Neural progenitor cell (in vitro differentiated cells): ENCODE data around the gene RALGAPB. TPM values are rescaled to one million over a fixed set of nuclear protein-coding genes. Genes with fewer than 3 reads are reported as not detected.
A peak's percentile ranks its signal among the peaks of the same experiment; 100 is the strongest.
"Not testable (repeated sequence)": the region's sequence is repeated elsewhere in the genome, so short reads cannot be mapped to it uniquely, and the experiment has no call there.

ENCODE experiments used
- DNase-seq: peaks from one replicate; pipeline ENCODE4 v3.0.0-alpha.2; 2016; ENCODE audit warnings: low spot score
- H2AFZ ChIP-seq: fragments of 200-600 bp; sonication (generic); replicated peaks from 2 replicates; pipeline ENCODE4 v1.6.1; 2016; ENCODE audit warnings: antibody characterized with exemption
- H3F3A ChIP-seq: fragments of 200-600 bp; sonication (generic); 2 replicates; pipeline ENCODE4 v1.6.1; 2016; ENCODE audit warnings: antibody characterized with exemption, low read depth
- H3K27ac ChIP-seq: fragments of 200-600 bp; sonication (generic); 2 replicates; pipeline ENCODE4 v1.5.1; 2016; ENCODE audit warnings: mild to moderate bottlenecking
- H3K27me3 ChIP-seq: fragments of 200-600 bp; sonication (generic); 2 replicates; pipeline ENCODE4 v1.6.1; 2016; ENCODE audit warnings: mild to moderate bottlenecking, moderate library complexity
- H3K36me3 ChIP-seq: fragments of 200-600 bp; sonication (generic); 2 replicates; pipeline ENCODE4 v1.5.1; 2016
- H3K4me1 ChIP-seq: fragments of 200-600 bp; sonication (generic); 2 replicates; pipeline ENCODE4 v1.6.1; 2016; ENCODE audit warnings: mixed run types
- H3K4me2 ChIP-seq: fragments of 200-600 bp; sonication (generic); 2 replicates; pipeline ENCODE4 v1.6.1; 2016
- H3K4me3 ChIP-seq: fragments of 200-600 bp; sonication (generic); 2 replicates; pipeline ENCODE4 v1.5.1; 2016
- H3K79me2 ChIP-seq: fragments of 200-600 bp; sonication (generic); 2 replicates; pipeline ENCODE4 v1.6.1; 2016; ENCODE audit warnings: low read depth
- H3K9ac ChIP-seq: fragments of 200-600 bp; sonication (generic); 2 replicates; pipeline ENCODE4 v1.6.1; 2016
- H3K9me3 ChIP-seq: fragments of 200-600 bp; sonication (generic); 2 replicates; pipeline ENCODE4 v1.5.1; 2016; ENCODE audit warnings: low read depth
- H4K20me1 ChIP-seq: fragments of 200-600 bp; sonication (generic); 2 replicates; pipeline ENCODE4 v1.6.1; 2016; ENCODE audit warnings: low read depth
- H3K27ac Mint-ChIP-seq: 3 replicates; pipeline ENCODE4 v1.8.0; 2021; ENCODE audit warnings: mixed read lengths
- H3K27me3 Mint-ChIP-seq: 2 replicates; pipeline ENCODE4 v1.8.0; 2022; ENCODE audit warnings: low read depth, mild to moderate bottlenecking, inconsistent platforms, moderate library complexity, mixed read lengths; ENCODE audit not compliant: insufficient read depth
- H3K36me3 Mint-ChIP-seq: 3 replicates; pipeline ENCODE4 v1.8.0; 2021; ENCODE audit warnings: mixed read lengths
- H3K4me1 Mint-ChIP-seq: 3 replicates; pipeline ENCODE4 v1.8.0; 2021; ENCODE audit warnings: mixed read lengths
- H3K4me3 Mint-ChIP-seq: 3 replicates; pipeline ENCODE4 v1.8.0; 2021; ENCODE audit warnings: mild to moderate bottlenecking, moderate library complexity, mixed read lengths
- H3K9me3 Mint-ChIP-seq: 3 replicates; pipeline ENCODE4 v1.8.0; 2020; ENCODE audit warnings: mixed read lengths
- EZH2 ChIP-seq: fragments of 200-600 bp; sonication (generic); IDR thresholded peaks from 2 replicates; pipeline ENCODE4 v1.6.1; 2017; ENCODE audit warnings: antibody characterized with exemption, mild to moderate bottlenecking, moderate library complexity
- EZH2phosphoT487 ChIP-seq: fragments of 200-600 bp; sonication (generic); IDR thresholded peaks from 2 replicates; pipeline ENCODE4 v1.6.1; 2017; ENCODE audit warnings: antibody characterized with exemption
- total RNA-seq: library from RNA; depleted of rRNA; stranded (reverse); fragments of >200 nt; gene quantifications from 2 replicates; pipeline ENCODE4 v1.2.3, GENCODE V29; 2015; ENCODE audit warnings: low replicate concordance
- TF ChIP-seq, protein P1 (sequence below): fragments of 200-600 bp; sonication (generic); IDR thresholded peaks from 2 replicates; pipeline ENCODE4 v1.5.1; 2017; ENCODE audit warnings: antibody characterized with exemption, mild to moderate bottlenecking

RALGAPB gene
- total RNA-seq, 1 donor from 2014 or later, result 39.1 TPM

DNA sequence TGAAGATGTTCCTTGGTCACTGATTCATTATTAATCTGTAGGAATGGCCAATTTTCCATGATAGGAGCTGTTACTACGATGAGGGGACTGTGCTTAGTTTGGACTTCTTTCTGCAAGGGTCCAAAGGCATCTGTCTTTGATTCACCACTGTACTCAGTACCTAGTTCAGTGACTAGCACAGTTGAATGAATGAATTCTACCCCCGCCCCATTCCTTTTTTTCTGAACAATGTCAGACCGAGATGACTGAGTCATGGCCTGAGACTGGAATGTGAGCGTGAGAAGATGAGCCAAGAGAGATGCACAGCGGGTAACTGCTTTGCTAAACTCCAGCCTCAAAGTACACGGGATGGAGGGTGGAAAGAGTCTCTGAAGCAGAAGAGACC is 37.1 kb upstream of the RALGAPB start:
- Histone ChIP-seq H3K4me2 (no peak overlapping the region), H3K4me1 (peaks cover 18% of the 10 kb centered on the region), H3K9me3 (no peaks in the 10 kb centered on the region), H3K36me3 (no peaks in the 10 kb centered on the region), H3F3A (peaks cover 4% of the 10 kb centered on the region), H3K27ac (no peak overlapping the region), H3K27me3 (no peaks in the 10 kb centered on the region), H3K79me2 (peaks cover 47% of the 10 kb centered on the region), H3K9ac (no peak overlapping the region), H4K20me1 (peaks cover 41% of the 10 kb centered on the region), H3K4me3 (no peak overlapping the region), H2AFZ (peak overlapping the region; percentile 70)
- no peak for DNase-seq
- peak overlapping the region; percentile 97 for H3K4me3 Mint-ChIP-seq
- peaks cover 2% of the 10 kb centered on the region for H3K27me3 Mint-ChIP-seq
- no peaks in the 10 kb centered on the region for H3K9me3 Mint-ChIP-seq
- TF ChIP-seq EZH2phosphoT487, result no peak
- TF ChIP-seq EZH2, result no peak
- TF ChIP-seq, protein P1, sequence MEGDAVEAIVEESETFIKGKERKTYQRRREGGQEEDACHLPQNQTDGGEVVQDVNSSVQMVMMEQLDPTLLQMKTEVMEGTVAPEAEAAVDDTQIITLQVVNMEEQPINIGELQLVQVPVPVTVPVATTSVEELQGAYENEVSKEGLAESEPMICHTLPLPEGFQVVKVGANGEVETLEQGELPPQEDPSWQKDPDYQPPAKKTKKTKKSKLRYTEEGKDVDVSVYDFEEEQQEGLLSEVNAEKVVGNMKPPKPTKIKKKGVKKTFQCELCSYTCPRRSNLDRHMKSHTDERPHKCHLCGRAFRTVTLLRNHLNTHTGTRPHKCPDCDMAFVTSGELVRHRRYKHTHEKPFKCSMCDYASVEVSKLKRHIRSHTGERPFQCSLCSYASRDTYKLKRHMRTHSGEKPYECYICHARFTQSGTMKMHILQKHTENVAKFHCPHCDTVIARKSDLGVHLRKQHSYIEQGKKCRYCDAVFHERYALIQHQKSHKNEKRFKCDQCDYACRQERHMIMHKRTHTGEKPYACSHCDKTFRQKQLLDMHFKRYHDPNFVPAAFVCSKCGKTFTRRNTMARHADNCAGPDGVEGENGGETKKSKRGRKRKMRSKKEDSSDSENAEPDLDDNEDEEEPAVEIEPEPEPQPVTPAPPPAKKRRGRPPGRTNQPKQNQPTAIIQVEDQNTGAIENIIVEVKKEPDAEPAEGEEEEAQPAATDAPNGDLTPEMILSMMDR, result no peak
- H3K27ac Mint-ChIP-seq, result peak overlapping the region; percentile 97
- H3K4me1 Mint-ChIP-seq, result peaks cover 13% of the 10 kb centered on the region
- H3K36me3 Mint-ChIP-seq, result peaks cover 34% of the 10 kb centered on the region

DNA sequence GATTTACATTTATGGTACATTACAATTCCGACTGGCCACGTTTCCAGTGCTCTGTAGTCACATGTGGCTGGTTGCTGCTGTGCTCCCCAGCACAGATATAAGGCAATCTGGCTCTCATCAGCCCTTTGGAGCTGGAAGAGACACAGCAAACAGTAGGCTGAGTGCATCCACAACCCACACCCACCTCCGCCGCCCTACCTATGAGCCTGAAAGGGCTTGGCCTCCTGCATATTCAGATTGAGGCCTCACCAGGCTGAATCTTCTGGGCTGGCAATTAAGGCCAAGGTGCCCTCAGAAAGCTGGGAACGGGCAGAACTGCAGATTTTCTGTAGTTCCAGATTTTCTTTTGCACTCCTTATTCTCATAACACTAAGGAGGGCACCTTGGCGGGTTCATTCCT is 34.8 kb upstream of the RALGAPB start:
- Mint-ChIP-seq H3K4me3 (no peak overlapping the region), H3K9me3 (no peaks in the 10 kb centered on the region), H3K27ac (no peak overlapping the region), H3K36me3 (peaks cover 12% of the 10 kb centered on the region), H3K27me3 (peaks cover 2% of the 10 kb centered on the region), H3K4me1 (peaks cover 22% of the 10 kb centered on the region)
- Histone ChIP-seq H3K27me3 (no peaks in the 10 kb centered on the region), H3K27ac (no peak overlapping the region), H3K9ac (no peak overlapping the region), H4K20me1 (peaks cover 19% of the 10 kb centered on the region), H3K79me2 (peaks cover 24% of the 10 kb centered on the region), H3F3A (peaks cover 13% of the 10 kb centered on the region), H3K4me3 (no peak overlapping the region), H3K9me3 (no peaks in the 10 kb centered on the region), H3K4me2 (no peak overlapping the region), H3K4me1 (peaks cover 20% of the 10 kb centered on the region), H3K36me3 (no peaks in the 10 kb centered on the region), H2AFZ (no peak overlapping the region)
- no peak for DNase-seq
- TF ChIP-seq, protein P1, result no peak
- TF ChIP-seq EZH2 (no peak), EZH2phosphoT487 (no peak)

DNA sequence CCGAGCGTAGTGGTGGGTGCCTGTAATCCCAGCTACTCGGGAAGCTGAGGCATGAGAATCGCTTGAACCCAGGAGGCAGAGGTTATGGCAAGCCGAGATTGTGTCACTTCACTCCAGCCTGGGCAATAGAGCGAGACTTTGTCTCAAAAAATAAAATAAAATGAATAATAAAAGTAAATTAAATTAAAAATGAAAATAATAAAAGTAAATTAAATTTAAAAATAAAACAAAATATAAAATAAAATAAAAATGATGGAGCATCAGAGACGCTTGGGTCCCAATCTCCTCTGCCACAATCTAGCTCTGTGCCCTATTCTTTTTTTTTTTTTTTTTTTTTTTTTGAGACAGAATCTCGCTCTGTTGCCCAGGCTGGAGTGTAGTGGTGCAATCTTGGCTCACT is 31.5 kb upstream of the RALGAPB start:
- H3K27me3 Mint-ChIP-seq, H3K4me2 ChIP-seq, H3K36me3 ChIP-seq, H3K4me3 Mint-ChIP-seq, H3K9me3 ChIP-seq, H3K9me3 Mint-ChIP-seq, H3F3A ChIP-seq, H3K4me1 ChIP-seq, H3K27ac Mint-ChIP-seq, H3K9ac ChIP-seq, H3K4me3 ChIP-seq, H3K36me3 Mint-ChIP-seq, H3K79me2 ChIP-seq, DNase-seq, H4K20me1 ChIP-seq, H3K4me1 Mint-ChIP-seq, H3K27me3 ChIP-seq, H3K27ac ChIP-seq, H2AFZ ChIP-seq: not testable (repeated sequence)

DNA sequence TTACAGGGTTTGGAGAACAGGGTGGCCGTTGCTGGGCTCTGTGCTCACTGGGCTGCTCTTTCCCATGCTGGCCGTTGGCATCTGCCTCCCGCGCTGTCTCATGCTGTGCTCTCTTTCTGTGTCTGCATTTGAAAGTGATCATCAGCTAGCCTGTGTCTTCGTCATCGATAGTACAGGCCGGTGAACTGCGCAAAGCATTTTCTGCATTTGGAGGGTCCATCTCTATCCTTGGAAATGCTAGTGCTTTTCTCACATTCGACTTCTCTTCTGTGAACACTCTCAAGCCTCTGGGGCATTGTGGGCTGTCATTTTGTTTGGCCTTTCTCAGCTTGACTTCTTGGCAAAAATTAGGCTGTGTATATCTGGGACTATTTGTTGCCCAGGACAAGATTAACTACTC is 30.7 kb upstream of the RALGAPB start:
- Mint-ChIP-seq H3K4me3 (peak overlapping the region; percentile 21), H3K36me3 (no peaks in the 10 kb centered on the region), H3K9me3 (no peaks in the 10 kb centered on the region), H3K27ac (peak overlapping the region; percentile 80), H3K4me1 (peaks cover 14% of the 10 kb centered on the region), H3K27me3 (no peaks in the 10 kb centered on the region)
- Histone ChIP-seq H3K4me2 (peak overlapping the region; percentile 11), H4K20me1 (no peaks in the 10 kb centered on the region), H3K27me3 (no peaks in the 10 kb centered on the region), H3K9me3 (no peaks in the 10 kb centered on the region), H3F3A (peaks cover 9% of the 10 kb centered on the region), H3K9ac (no peak overlapping the region), H2AFZ (peak overlapping the region; percentile 77), H3K4me3 (no peak overlapping the region), H3K27ac (peak overlapping the region; percentile 55), H3K4me1 (peaks cover 6% of the 10 kb centered on the region), H3K79me2 (peaks cover 4% of the 10 kb centered on the region), H3K36me3 (no peaks in the 10 kb centered on the region)
- DNase-seq, result peak; percentile 42
- TF ChIP-seq EZH2phosphoT487 (no peak), EZH2 (no peak)
- TF ChIP-seq, protein P1, result no peak
